Chondrocyte (in vitro differentiated cells): ENCODE data around the gene FBRSL1. TPM values are rescaled to one million over a fixed set of nuclear protein-coding genes. Genes with fewer than 3 reads are reported as not detected.
"Not testable (repeated sequence)": the region's sequence is repeated elsewhere in the genome, so short reads cannot be mapped to it uniquely, and the experiment has no call there.

Source experiments
- DNase-seq: peaks from one replicate; pipeline ENCODE4 v3.0.0; 2021; ENCODE audit warnings: mixed read lengths, low spot score
- H3K27ac Mint-ChIP-seq: one replicate; pipeline ENCODE4 v1.8.0; 2021; ENCODE audit warnings: mild to moderate bottlenecking, moderate library complexity, mixed read lengths; ENCODE audit not compliant: unreplicated experiment
- H3K27me3 Mint-ChIP-seq: 2 replicates; pipeline ENCODE4 v1.8.0; 2021; ENCODE audit warnings: low read depth, mixed read lengths
- H3K36me3 Mint-ChIP-seq: 2 replicates; pipeline ENCODE4 v1.8.0; 2021; ENCODE audit warnings: low read depth, mixed read lengths
- H3K4me1 Mint-ChIP-seq: 2 replicates; pipeline ENCODE4 v1.8.0; 2021; ENCODE audit warnings: low read depth, mild to moderate bottlenecking, mixed read lengths
- H3K4me3 Mint-ChIP-seq: one replicate; pipeline ENCODE4 v1.8.0; 2021; ENCODE audit warnings: mild to moderate bottlenecking, moderate library complexity, mixed read lengths; ENCODE audit not compliant: unreplicated experiment
- H3K9me3 Mint-ChIP-seq: 2 replicates; pipeline ENCODE4 v1.8.0; 2021; ENCODE audit warnings: low read depth, mixed read lengths
- CTCF ChIP-seq: fragments of 200-600 bp; sonication (generic); IDR thresholded peaks from 2 replicates; pipeline ENCODE4 v1.5.0; 2021; ENCODE audit warnings: antibody characterized with exemption, mild to moderate bottlenecking, moderate library complexity
- total RNA-seq: library from RNA; stranded (reverse); gene quantifications from 3 replicates; pipeline ENCODE4 v1.2.1, GENCODE V29; 2021

FBRSL1 gene
- total RNA-seq, 1 donor from 2014 or later = 41.1 TPM

GRCh38 chr12:132529156-132529839, 39.3 kb downstream of the FBRSL1 start:
- Mint-ChIP-seq H3K36me3 (peaks cover 3% of the 10 kb centered on the region), H3K4me1 (no peaks in the 10 kb centered on the region), H3K9me3 (no peaks in the 10 kb centered on the region), H3K27ac (no peak overlapping the region), H3K27me3 (no peaks in the 10 kb centered on the region), H3K4me3 (no peak overlapping the region)
- DNase-seq = no peak
- TF ChIP-seq CTCF = no peak

- H3K27me3 Mint-ChIP-seq = no peaks in the 10 kb centered on the region
- TF ChIP-seq CTCF = no peak
- H3K4me1 Mint-ChIP-seq = no peaks in the 10 kb centered on the region
- no peak for DNase-seq
- H3K9me3 Mint-ChIP-seq = no peaks in the 10 kb centered on the region
- H3K27ac Mint-ChIP-seq = no peak overlapping the region
- H3K36me3 Mint-ChIP-seq = peaks cover 3% of the 10 kb centered on the region
- no peak overlapping the region for H3K4me3 Mint-ChIP-seq
Observed at GRCh38 chr12:132529906-132530305, 40.0 kb downstream of the FBRSL1 start.

- H3K36me3 Mint-ChIP-seq = peaks cover 3% of the 10 kb centered on the region
- H3K4me1 Mint-ChIP-seq = no peaks in the 10 kb centered on the region
- no peak for TF ChIP-seq CTCF
- H3K9me3 Mint-ChIP-seq = no peaks in the 10 kb centered on the region
- no peak overlapping the region for H3K27ac Mint-ChIP-seq
- DNase-seq = no peak
- no peak overlapping the region for H3K4me3 Mint-ChIP-seq
- no peaks in the 10 kb centered on the region for H3K27me3 Mint-ChIP-seq
Observed at GRCh38 chr12:132530447-132530846, 40.5 kb downstream of the FBRSL1 start.

GRCh38 chr12:132530851-132531250, 40.9 kb downstream of the FBRSL1 start:
- no peak for DNase-seq
- H3K36me3 Mint-ChIP-seq = peaks cover 3% of the 10 kb centered on the region
- no peaks in the 10 kb centered on the region for H3K4me1 Mint-ChIP-seq
- no peaks in the 10 kb centered on the region for H3K27me3 Mint-ChIP-seq
- no peak overlapping the region for H3K4me3 Mint-ChIP-seq
- H3K9me3 Mint-ChIP-seq = no peaks in the 10 kb centered on the region
- no peak for TF ChIP-seq CTCF
- no peak overlapping the region for H3K27ac Mint-ChIP-seq

- H3K27me3 Mint-ChIP-seq, DNase-seq, H3K27ac Mint-ChIP-seq, H3K4me1 Mint-ChIP-seq, H3K36me3 Mint-ChIP-seq, H3K4me3 Mint-ChIP-seq, H3K9me3 Mint-ChIP-seq: not testable (repeated sequence)
Observed at GRCh38 chr12:132532711-132533583, 43.0 kb downstream of the FBRSL1 start.
